Fibroblast of the aortic adventitia (primary cell): ENCODE measurements around the gene ZNF425. TPM values are rescaled to one million over a fixed set of nuclear protein-coding genes. Genes with fewer than 3 reads are reported as not detected.

Source experiments
- DNase-seq: peaks from one replicate; pipeline ENCODE4 v3.0.0-alpha.2; 2010; ENCODE audit warnings: low read depth
- H3K4me3 ChIP-seq: 2 replicates; pipeline ENCODE4 v1.5.1; 2011; ENCODE audit warnings: low read depth, mild to moderate bottlenecking, control low read depth, low read length, moderate library complexity
- CTCF ChIP-seq: IDR thresholded peaks from 2 replicates; pipeline ENCODE4 v1.5.1; 2011; ENCODE audit warnings: mild to moderate bottlenecking, low read length, control low read depth, inconsistent platforms; ENCODE audit not compliant: insufficient read depth
- total RNA-seq: library from RNA; depleted of rRNA; stranded (reverse); fragments of >200 nt; gene quantifications from 2 replicates; pipeline ENCODE4 v1.2.3, GENCODE V29; 2012; ENCODE audit warnings: low replicate concordance

Gene ZNF425
- total RNA-seq, 1 donor = 4.3 TPM

GRCh38 chr7:149161241-149161848 is 35.2 kb upstream of the ZNF425 start:
- no peak overlapping the region for H3K4me3 ChIP-seq
- DNase-seq = peak; percentile 8

GRCh38 chr7:149156898-149157297 is 30.8 kb upstream of the ZNF425 start:
- H3K4me3 ChIP-seq = no peak overlapping the region
- TF ChIP-seq CTCF = no peak
- DNase-seq = no peak

More at GRCh38 chr7:149161241-149161848, 35.2 kb upstream of the ZNF425 start:
- no peak for TF ChIP-seq CTCF

GRCh38 chr7:149154056-149154455 is 27.9 kb upstream of the ZNF425 start:
- DNase-seq = no peak
- H3K4me3 ChIP-seq = no peak overlapping the region
- no peak for TF ChIP-seq CTCF

- DNase-seq = no peak
- no peak for TF ChIP-seq CTCF
- no peak overlapping the region for H3K4me3 ChIP-seq
Measured at GRCh38 chr7:149153346-149153745, 27.2 kb upstream of the ZNF425 start.

GRCh38 chr7:149150981-149151380 is 24.9 kb upstream of the ZNF425 start:
- H3K4me3 ChIP-seq = no peak overlapping the region
- no peak for TF ChIP-seq CTCF
- DNase-seq = no peak

GRCh38 chr7:149147752-149148653 is 21.9 kb upstream of the ZNF425 start:
- TF ChIP-seq CTCF = no peak
- H3K4me3 ChIP-seq = peak overlapping the region; percentile 80
- peak; percentile 38 for DNase-seq
